Cardiac fibroblast (primary cell): ENCODE results near the gene TPP1.

Experiments
- DNase-seq, 2 donors: peaks; one replicate each; pipeline versions ENCODE4 v3.0.0 to v3.0.0-alpha.2; 2010; ENCODE audit warnings: low read depth in 2 of 2
- H3K4me3 ChIP-seq, 2 donors: replicated peaks in 1 of 2; 1 replicate in 1 of 2; 2 replicates in 1 of 2; pipeline ENCODE4 v1.5.1; 2011; ENCODE audit warnings: low read depth in 2 of 2, low read length in 2 of 2, mild to moderate bottlenecking in 2 of 2, moderate library complexity in 1 of 2
- CTCF ChIP-seq: IDR thresholded peaks from one replicate; pipeline ENCODE4 v1.5.1; 2011; ENCODE audit warnings: low read depth, mild to moderate bottlenecking, low read length, inconsistent platforms

The TPP1 gene

GRCh38 chr11:6576471-6577373 is 42.5 kb downstream of the TPP1 start:
- H3K4me3 ChIP-seq: no peak overlapping the region
- no peak for TF ChIP-seq CTCF
- peak; percentile 57 to 85 for DNase-seq

DNA sequence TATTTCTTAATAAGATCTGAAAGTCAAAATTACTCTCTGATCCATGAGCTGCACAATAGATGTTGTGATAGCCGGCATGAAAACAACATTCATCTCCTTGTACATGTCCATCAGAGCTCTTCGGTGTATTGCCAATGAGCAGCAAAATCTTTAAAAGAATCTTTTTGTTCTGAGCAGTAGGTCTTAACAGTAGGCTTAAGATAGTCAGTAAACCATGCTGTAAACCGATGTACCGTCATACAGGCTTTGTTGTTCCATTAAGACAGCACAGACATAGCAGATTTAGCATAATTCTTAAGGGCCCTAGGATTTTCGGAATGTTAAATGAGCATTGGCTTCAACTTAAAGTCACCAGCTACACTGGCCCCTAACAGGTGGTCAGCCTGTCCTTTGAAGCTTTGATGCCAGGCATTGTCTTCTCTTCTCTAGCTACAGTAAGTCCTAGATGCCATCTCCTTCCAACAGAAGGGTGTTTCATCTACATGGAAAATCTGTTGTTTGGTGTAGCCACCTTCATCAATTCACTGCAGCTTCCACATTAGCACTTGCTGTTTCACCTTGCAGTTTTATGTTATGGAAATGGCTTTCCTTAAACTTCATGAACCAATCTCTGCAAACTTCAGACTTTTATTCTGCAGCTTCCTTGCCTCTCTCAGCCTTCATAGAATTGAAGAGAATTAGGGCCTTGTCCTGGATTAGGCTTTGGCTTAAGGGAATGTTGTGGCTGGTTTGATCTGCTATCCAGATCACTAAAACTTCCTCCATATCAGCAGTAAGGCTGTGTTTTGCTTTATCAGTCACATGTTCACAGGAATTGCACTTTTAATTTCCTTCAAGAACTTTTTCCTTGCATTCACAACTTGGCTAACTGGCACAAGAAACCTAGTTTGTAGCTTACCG is 44.2 kb downstream of the TPP1 start:
- no peak for DNase-seq
- no peak for TF ChIP-seq CTCF
- H3K4me3 ChIP-seq: no peak overlapping the region

DNA sequence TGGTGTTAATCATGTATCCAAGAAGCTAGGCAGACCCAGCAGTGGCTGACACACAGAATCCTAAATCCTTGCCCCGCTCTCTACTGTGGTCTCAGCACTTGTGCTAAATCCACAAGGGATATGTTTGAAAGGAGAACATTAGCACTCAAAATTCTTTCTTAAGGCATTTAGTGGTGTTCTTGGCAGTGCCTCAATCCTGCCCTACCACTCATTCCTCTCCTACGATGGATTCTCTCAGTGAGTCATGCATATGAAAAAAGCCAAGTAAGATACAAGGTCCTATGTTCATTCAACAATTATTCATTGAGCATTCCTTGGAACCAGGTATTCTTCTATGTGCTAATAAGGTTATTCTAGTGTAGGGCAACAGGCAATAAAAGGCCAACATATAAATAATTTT is 47.0 kb downstream of the TPP1 start:
- no peak overlapping the region for H3K4me3 ChIP-seq
- no peak for TF ChIP-seq CTCF
- DNase-seq: peak; percentile 79 to 81

GRCh38 chr11:6571434-6572008 is 47.7 kb downstream of the TPP1 start:
- TF ChIP-seq CTCF: no peak
- no peak for DNase-seq
- no peak overlapping the region for H3K4me3 ChIP-seq

GRCh38 chr11:6570691-6571427 is 48.4 kb downstream of the TPP1 start:
- H3K4me3 ChIP-seq: no peak overlapping the region
- TF ChIP-seq CTCF: no peak
- no peak for DNase-seq

GRCh38 chr11:6569706-6570105 is 49.5 kb downstream of the TPP1 start:
- TF ChIP-seq CTCF: no peak
- H3K4me3 ChIP-seq: no peak overlapping the region
- no peak for DNase-seq
